MCF 10A (cell line): Measurements from ENCODE around the gene ZNF581. TPM values are rescaled to one million over a fixed set of nuclear protein-coding genes. Genes with fewer than 3 reads are reported as not detected.

ENCODE experiments used
- Bru-seq: library from RNA; stranded (reverse); fragments of 400-500 nt; gene quantifications from one replicate; lab custom pipeline; 2021; lab: Mats Ljungman, UMichigan
- BruChase-seq, 2 experiments: library from RNA; stranded (reverse); fragments of 400-500 nt; gene quantifications; one replicate each; lab custom pipeline; 2021; lab: Mats Ljungman, UMichigan
- BruUV-seq: library from RNA; stranded (reverse); fragments of 400-500 nt; replicated peaks from 2 replicates; lab custom pipeline; 2021; lab: Mats Ljungman, UMichigan
- CTCF ChIA-PET: fragments of 300-600 bp; sonication (Branson Sonifier 250); formaldehyde crosslinking; extraction: SDS; loops from one replicate; lab custom pipeline; 2021; ENCODE audit warnings: antibody characterized with exemption, inconsistent platforms; lab: Yijun Ruan, JAX
- POLR2A ChIA-PET: fragments of 300-600, 350-650 bp; sonication (Branson Sonifier 250); formaldehyde crosslinking; extraction: SDS; loops from one replicate; lab custom pipeline; 2020; ENCODE audit warnings: antibody characterized with exemption, inconsistent platforms; lab: Yijun Ruan, JAX
- DNase-seq: peaks from one replicate; pipeline ENCODE4 v3.0.0-alpha.2; 2018; ENCODE audit not compliant: unreplicated experiment
- H3K27ac Mint-ChIP-seq: one replicate; pipeline ENCODE4 v1.8.0; 2022; ENCODE audit warnings: mild to moderate bottlenecking, low read depth, mixed read lengths; ENCODE audit not compliant: unreplicated experiment
- H3K27me3 Mint-ChIP-seq: one replicate; pipeline ENCODE4 v1.8.0; 2022; ENCODE audit warnings: mixed read lengths; ENCODE audit not compliant: insufficient read depth, unreplicated experiment
- H3K36me3 Mint-ChIP-seq: one replicate; pipeline ENCODE4 v1.8.0; 2022; ENCODE audit warnings: mild to moderate bottlenecking, moderate library complexity, mixed read lengths; ENCODE audit not compliant: insufficient read depth, unreplicated experiment
- H3K4me1 Mint-ChIP-seq: one replicate; pipeline ENCODE4 v1.8.0; 2022; ENCODE audit warnings: mixed read lengths; ENCODE audit not compliant: insufficient read depth, unreplicated experiment
- H3K4me3 Mint-ChIP-seq: one replicate; pipeline ENCODE4 v1.8.0; 2022; ENCODE audit warnings: mild to moderate bottlenecking, moderate library complexity, mixed read lengths; ENCODE audit not compliant: unreplicated experiment
- H3K9me3 Mint-ChIP-seq: one replicate; pipeline ENCODE4 v1.8.0; 2022; ENCODE audit warnings: mixed read lengths; ENCODE audit not compliant: unreplicated experiment
- CTCF ChIP-seq: fragments of 200-600 bp; IDR thresholded peaks from one replicate; pipeline ENCODE4 v1.8.0; 2022; ENCODE audit warnings: antibody characterized with exemption, mild to moderate bottlenecking; ENCODE audit not compliant: unreplicated experiment
- intact Hi-C: fragments of 100-400 bp; cut with micrococcal nuclease; formaldehyde crosslinking; loops from 2 replicates; pipeline ENCODE4 v1.14.1; 2022
- long read RNA-seq: library from polyadenylated mRNA; stranded (forward); transcript quantifications from one replicate; pipeline ENCODE4 v2.0.0, GENCODE V29; 2022
- total RNA-seq: library from RNA; stranded (reverse); gene quantifications from 2 replicates; pipeline ENCODE4 v1.2.3, GENCODE V29; 2022

ZNF581 gene
- total RNA-seq, result 22.3 and 25.7 TPM in 2 replicates
- percentile 73 among the genes with signal in this experiment for Bru-seq, nascent RNA
- percentile 84 among the genes with signal in this experiment for BruChase-seq, experiment 1, labeled RNA remaining after a 6-hour chase
- BruChase-seq, experiment 2, labeled RNA remaining after a 2-hour chase, result percentile 75 among the genes with signal in this experiment
- long read RNA-seq, transcript ZNF581-201 (2 exons, 1,298 nt), result major isoform, 26 of 32 reads
- long read RNA-seq, partial matches to known transcripts, result 1 of 32 reads
- long read RNA-seq, other reads (novel, unspliced or antisense), result 2 of 32 reads

- ChIA-PET POLR2A (interaction anchor here (0.6 to 3.0 kb wide), 13 partner anchors 9 to 1194 kb away, joined by 3 to 25 read pairs (median 5); partner anchors contain the start of genes FIZ1, LENG8, TMEM238 and U2AF2), CTCF (interaction anchor here (0.7 to 2.7 kb wide), 4 partner anchors 11 to 16 kb away, joined by 3 to 11 read pairs (median 4); no protein-coding TSS in a partner anchor)
- TF ChIP-seq CTCF, result no peak
- no peaks in the 10 kb centered on the region for H3K27me3 Mint-ChIP-seq
- H3K4me1 Mint-ChIP-seq, result peaks cover 18% of the 10 kb centered on the region
- no peaks in the 10 kb centered on the region for H3K9me3 Mint-ChIP-seq
- DNase-seq, result peak; percentile 79
- no TSS peak for BruUV-seq
- intact Hi-C loops, result loop anchor here (1.0 kb wide), 1 partner anchor 10 kb away; no protein-coding TSS in a partner anchor
- peak within 1 kb of the TSS; percentile 82 for H3K4me3 Mint-ChIP-seq
- H3K27ac Mint-ChIP-seq, result peak within 1 kb of the TSS; percentile 94
- peaks cover 60% of the 10 kb centered on the region for H3K36me3 Mint-ChIP-seq
Measured at GRCh38 chr19:55643003-55643886, at the start of gene ZNF581. Gene ZNF581, plus strand, starts transcription at chr19:55643649. Its CDS starts 923 bp downstream, at chr19:55644572.

- peaks cover 39% of the 10 kb centered on the region for H3K36me3 Mint-ChIP-seq
- no peak overlapping the region for H3K4me3 Mint-ChIP-seq
- ChIA-PET POLR2A (interaction anchor here (0.6 kb wide), 2 partner anchors 11 to 431 kb away, joined by 3 read pairs; no protein-coding TSS in a partner anchor), CTCF (no interaction called here)
- peaks cover 17% of the 10 kb centered on the region for H3K4me1 Mint-ChIP-seq
- no peaks in the 10 kb centered on the region for H3K27me3 Mint-ChIP-seq
- intact Hi-C loops, result no loop called here
- H3K27ac Mint-ChIP-seq, result no peak overlapping the region
- no peak for TF ChIP-seq CTCF
- H3K9me3 Mint-ChIP-seq, result no peaks in the 10 kb centered on the region
- no TSS peak for BruUV-seq
- DNase-seq, result no peak
Measured at GRCh38 chr19:55594996-55595545, 48.4 kb upstream of the ZNF581 start.

- no TSS peak for BruUV-seq
- no peak overlapping the region for H3K4me3 Mint-ChIP-seq
- no peaks in the 10 kb centered on the region for H3K9me3 Mint-ChIP-seq
- ChIA-PET CTCF (interaction anchor here (1.1 kb wide), 1 partner anchor 8 kb away, joined by 3 read pairs; no protein-coding TSS in a partner anchor), POLR2A (no interaction called here)
- intact Hi-C loops, result no loop called here
- peaks cover 33% of the 10 kb centered on the region for H3K36me3 Mint-ChIP-seq
- DNase-seq, result no peak
- TF ChIP-seq CTCF, result no peak
- no peaks in the 10 kb centered on the region for H3K27me3 Mint-ChIP-seq
- no peak overlapping the region for H3K27ac Mint-ChIP-seq
- H3K4me1 Mint-ChIP-seq, result peaks cover 22% of the 10 kb centered on the region
Measured at GRCh38 chr19:55596304-55596703, 47.1 kb upstream of the ZNF581 start.
